ENCODE measurements around the gene MRPS25.

- TF ChIP-seq POLR2AphosphoS5 (IDR thresholded peaks at IDR 0.05; ENCODE audit: insufficient read depth in 1 of 2, low read depth in 1 of 2): no peak
- TF ChIP-seq POLR2A (IDR thresholded peaks at IDR 0.05): no peak
These were observed 11.6 kb downstream of the MRPS25 start for GRCh38 chr3:15053541-15053940.

All from vagina (tissue), 2 donors.